ENCODE measurements around the gene NUP210.

DNA sequence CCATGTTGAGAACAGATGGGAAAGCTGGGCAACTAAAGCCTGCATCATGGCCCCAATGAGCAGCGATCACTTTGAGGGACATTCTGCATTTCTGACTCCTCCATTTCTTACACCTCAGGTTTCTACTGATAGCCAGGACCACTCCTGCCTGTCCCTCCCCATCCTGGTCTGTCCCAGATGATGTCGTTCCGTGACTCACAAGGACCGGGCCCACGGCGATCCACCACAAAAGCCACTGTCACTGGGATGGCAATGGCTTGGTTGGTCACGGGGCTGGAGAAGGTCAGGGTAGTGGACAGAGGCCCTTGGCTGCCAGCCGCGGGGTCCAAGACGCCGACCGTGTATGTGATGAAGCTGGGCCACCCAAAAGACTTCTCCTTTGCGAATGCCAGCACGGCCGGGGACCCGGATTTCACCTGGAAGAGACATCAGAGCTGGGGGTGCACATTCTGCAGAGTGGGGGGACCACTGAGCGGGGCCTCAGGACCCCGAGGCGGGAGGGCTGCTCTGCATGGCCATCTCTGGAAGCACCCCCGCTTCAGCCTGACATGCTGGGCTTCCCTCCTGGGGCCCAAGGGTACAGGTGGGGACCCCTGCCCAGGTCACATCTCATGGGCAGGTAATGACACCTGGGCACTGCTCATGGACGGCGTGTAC, 100.4 kb downstream of the NUP210 start:
- TF ChIP-seq ZNF274 (IDR thresholded peaks at IDR 0.05; ENCODE audit: low read depth, low read length) (no peak), YY1 (IDR thresholded peaks at IDR 0.05; ENCODE audit: insufficient read depth, insufficient read length) (no peak)
